Measurements from ENCODE around the gene CARD11. TPM values are rescaled to one million over a fixed set of nuclear protein-coding genes. Genes with fewer than 3 reads are reported as not detected.
"Not testable (repeated sequence)": the region's sequence is repeated elsewhere in the genome, so short reads cannot be mapped to it uniquely, and the experiment has no call there.

CARD11 gene
- total RNA-seq, 2 experiments from 2014 or later = 118 to 122 TPM

DNA sequence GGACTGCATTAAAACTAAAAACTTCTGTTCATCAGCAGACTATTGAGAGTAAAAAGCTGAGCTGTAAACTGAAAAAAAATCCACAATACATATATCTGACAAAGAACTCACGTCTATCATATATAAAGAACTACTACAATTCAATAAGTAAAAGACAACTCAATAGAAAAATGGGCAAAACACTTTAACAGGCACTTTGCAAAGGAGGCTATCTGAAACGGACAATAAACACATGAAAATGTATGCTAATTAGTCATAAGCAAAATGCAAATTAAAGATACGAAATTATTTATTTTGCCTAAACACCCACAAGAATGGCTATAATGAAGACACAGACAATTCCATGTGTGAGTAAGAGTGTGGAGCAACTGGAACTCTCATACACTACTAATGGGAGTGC lies 18.1 kb downstream of the CARD11 start:
- DNase-seq = no peak
- ATAC-seq (ENCODE audit: poor library complexity) = no peak
- Histone ChIP-seq H3K4me1 (ENCODE audit: insufficient read depth, low read length) (peaks cover 18% of the 10 kb centered on the region), H3K27ac (ENCODE audit: low read depth in 1 of 2, low read length in 2 of 2) (no peak overlapping the region), H3K9me3 (ENCODE audit: control insufficient read depth in 1 of 2, insufficient read depth in 1 of 2, low read length in 2 of 2) (peaks cover 9 to 14% of the 10 kb centered on the region in 2 experiments), H3K4me3 (ENCODE audit: low read length) (no peak overlapping the region), H3K36me3 (ENCODE audit: insufficient read depth, low read length) (peaks cover 15% of the 10 kb centered on the region), H3K27me3 (ENCODE audit: control insufficient read depth in 1 of 2, insufficient read depth in 2 of 2, low read length in 2 of 2) (no peaks in the 10 kb centered on the region)
- H3K27ac Mint-ChIP-seq = peak overlapping the region; percentile 69
- ChIA-PET POLR2A (no interaction called here), CTCF (no interaction called here)
- H3K4me1 Mint-ChIP-seq (ENCODE audit: low read depth) = peaks cover 66% of the 10 kb centered on the region
- peak overlapping the region; percentile 15 for H3K4me3 Mint-ChIP-seq
- peaks cover 18% of the 10 kb centered on the region for H3K9me3 Mint-ChIP-seq
- no peak for TF ChIP-seq CTCF (IDR thresholded peaks at IDR 0.05)
- intact Hi-C loops (cut with DNase I, micrococcal nuclease) = no loop called here
- H3K27me3 Mint-ChIP-seq = no peaks in the 10 kb centered on the region
- peaks cover 98% of the 10 kb centered on the region for H3K36me3 Mint-ChIP-seq (ENCODE audit: low read depth)

DNA sequence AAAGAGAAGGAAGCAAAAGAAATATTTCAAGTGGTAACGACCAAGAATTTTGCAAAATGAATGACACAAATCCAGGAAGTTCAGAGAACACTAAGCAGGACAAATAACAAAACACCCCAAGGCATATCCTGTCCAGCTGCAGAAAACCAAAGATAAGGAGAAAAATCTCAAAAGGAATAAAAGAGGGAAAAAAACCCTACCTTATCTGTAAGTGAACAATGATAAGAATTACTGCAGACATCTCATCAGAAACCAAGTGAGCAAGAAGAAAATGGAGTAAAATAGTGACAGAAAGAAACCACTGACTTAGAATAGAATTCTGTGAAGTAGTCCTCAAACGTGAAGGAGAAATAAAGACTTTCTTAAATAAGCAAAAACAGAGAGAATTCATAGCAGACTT lies 21.8 kb downstream of the CARD11 start:
- ATAC-seq (ENCODE audit: poor library complexity) = no peak
- Mint-ChIP-seq H3K27ac (peak overlapping the region; percentile 54), H3K36me3 (ENCODE audit: low read depth) (peaks cover 93% of the 10 kb centered on the region), H3K9me3 (peaks cover 21% of the 10 kb centered on the region), H3K27me3 (no peaks in the 10 kb centered on the region), H3K4me1 (ENCODE audit: low read depth) (peaks cover 45% of the 10 kb centered on the region), H3K4me3 (no peak overlapping the region)
- intact Hi-C loops (cut with DNase I, micrococcal nuclease) = no loop called here
- DNase-seq = no peak
- no peak for TF ChIP-seq CTCF (IDR thresholded peaks at IDR 0.05)
- H3K27ac ChIP-seq (ENCODE audit: low read depth in 1 of 2, low read length in 2 of 2) = no peak overlapping the region
- CTCF ChIA-PET = interaction anchor here (0.5 kb wide), 1 partner anchor 23 kb away, joined by 3 read pairs; no protein-coding TSS in a partner anchor
- H3K9me3 ChIP-seq (ENCODE audit: control insufficient read depth in 1 of 2, insufficient read depth in 1 of 2, low read length in 2 of 2) = peaks cover 9 to 18% of the 10 kb centered on the region in 2 experiments
- no peak overlapping the region for H3K4me3 ChIP-seq (ENCODE audit: low read length)
- peaks cover 36% of the 10 kb centered on the region for H3K36me3 ChIP-seq (ENCODE audit: insufficient read depth, low read length)
- no peaks in the 10 kb centered on the region for H3K4me1 ChIP-seq (ENCODE audit: insufficient read depth, low read length)
- POLR2A ChIA-PET = interaction anchor here (0.9 kb wide), 1 partner anchor 71 kb away, joined by 3 read pairs; no protein-coding TSS in a partner anchor
- no peaks in the 10 kb centered on the region for H3K27me3 ChIP-seq (ENCODE audit: control insufficient read depth in 1 of 2, insufficient read depth in 2 of 2, low read length in 2 of 2)

DNA sequence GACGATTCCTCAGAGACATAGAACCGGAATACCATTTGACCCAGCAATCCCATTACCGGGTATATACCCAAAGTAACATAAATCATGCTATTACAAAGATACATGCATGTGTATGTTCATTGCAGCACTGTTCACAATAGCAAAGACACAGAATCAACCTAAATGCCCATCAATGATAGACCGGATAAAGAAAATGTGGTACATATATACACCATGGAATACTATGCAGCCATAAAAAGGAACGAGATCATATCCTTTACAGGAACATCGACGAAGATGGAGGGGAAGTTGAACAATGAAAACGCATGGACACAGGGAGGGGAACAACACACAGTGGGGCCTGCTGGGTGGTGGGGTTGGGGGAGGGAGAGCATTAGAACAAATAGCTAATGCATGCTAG lies 22.4 kb downstream of the CARD11 start:
- ATAC-seq (ENCODE audit: poor library complexity); intact Hi-C loops (cut with DNase I, micrococcal nuclease); H3K27me3 Mint-ChIP-seq; H3K4me3 ChIP-seq (ENCODE audit: low read length); H3K27me3 ChIP-seq (ENCODE audit: control insufficient read depth in 1 of 2, insufficient read depth in 2 of 2, low read length in 2 of 2); H3K4me3 Mint-ChIP-seq; H3K27ac ChIP-seq (ENCODE audit: low read depth in 1 of 2, low read length in 2 of 2); H3K4me1 ChIP-seq (ENCODE audit: insufficient read depth, low read length); CTCF ChIA-PET: not testable (repeated sequence)
- peaks cover 21% of the 10 kb centered on the region for H3K9me3 Mint-ChIP-seq
- H3K9me3 ChIP-seq (ENCODE audit: control insufficient read depth in 1 of 2, insufficient read depth in 1 of 2, low read length in 2 of 2) = peaks cover 4 to 18% of the 10 kb centered on the region in 2 experiments
- peak in 1 of 14 experiments; percentile 10 for DNase-seq
- H3K27ac Mint-ChIP-seq = peak overlapping the region; percentile 54
- peaks cover 45% of the 10 kb centered on the region for H3K4me1 Mint-ChIP-seq (ENCODE audit: low read depth)
- peaks cover 38% of the 10 kb centered on the region for H3K36me3 ChIP-seq (ENCODE audit: insufficient read depth, low read length)
- H3K36me3 Mint-ChIP-seq (ENCODE audit: low read depth) = peaks cover 93% of the 10 kb centered on the region
- POLR2A ChIA-PET = interaction anchor here (0.9 kb wide), 1 partner anchor 71 kb away, joined by 3 read pairs; no protein-coding TSS in a partner anchor

DNA sequence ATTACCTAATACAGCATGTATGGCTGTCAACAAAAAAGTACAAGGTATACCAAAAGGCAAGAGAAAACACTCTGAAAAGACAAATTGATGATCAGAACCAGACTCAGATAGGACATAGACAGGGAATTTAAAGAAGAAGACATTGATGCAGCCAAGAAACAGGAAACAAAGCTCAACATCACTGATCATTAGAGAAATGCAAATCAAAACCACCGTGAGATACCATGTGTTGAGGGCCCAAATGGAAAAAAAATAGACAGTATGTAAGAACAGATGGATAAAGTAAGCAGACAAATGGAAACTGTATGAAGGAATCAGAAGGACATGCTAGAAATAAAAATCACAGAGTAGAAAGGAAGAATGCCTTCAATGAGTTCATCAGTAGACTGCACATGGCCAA lies 23.3 kb downstream of the CARD11 start:
- no peak overlapping the region for H3K4me3 Mint-ChIP-seq

More for the DNA sequence above, 23.3 kb downstream of the CARD11 start:
- ChIA-PET CTCF (no interaction called here), POLR2A (no interaction called here)
- H3K4me1 Mint-ChIP-seq (ENCODE audit: low read depth) = peaks cover 49% of the 10 kb centered on the region
- ATAC-seq (ENCODE audit: poor library complexity) (no peak), DNase-seq (no peak)
- Histone ChIP-seq H3K27ac (ENCODE audit: low read depth in 1 of 2, low read length in 2 of 2) (no peak overlapping the region), H3K27me3 (ENCODE audit: control insufficient read depth in 1 of 2, insufficient read depth in 2 of 2, low read length in 2 of 2) (no peaks in the 10 kb centered on the region), H3K9me3 (ENCODE audit: control insufficient read depth in 1 of 2, insufficient read depth in 1 of 2, low read length in 2 of 2) (peaks cover 0 to 13% of the 10 kb centered on the region in 2 experiments), H3K4me3 (ENCODE audit: low read length) (no peak overlapping the region), H3K36me3 (ENCODE audit: insufficient read depth, low read length) (peaks cover 46% of the 10 kb centered on the region), H3K4me1 (ENCODE audit: insufficient read depth, low read length) (peaks cover 2% of the 10 kb centered on the region)
- peaks cover 93% of the 10 kb centered on the region for H3K36me3 Mint-ChIP-seq (ENCODE audit: low read depth)
- no peak for TF ChIP-seq CTCF (IDR thresholded peaks at IDR 0.05)
- H3K9me3 Mint-ChIP-seq = peaks cover 17% of the 10 kb centered on the region
- H3K27ac Mint-ChIP-seq = peak overlapping the region; percentile 40
- intact Hi-C loops (cut with DNase I, micrococcal nuclease) = no loop called here
- H3K27me3 Mint-ChIP-seq = no peaks in the 10 kb centered on the region

Measured in CD4-positive, alpha-beta T cell (primary cell).